CD4-positive, alpha-beta memory T cell (primary cell): ENCODE data around the gene FAM20C. TPM values are rescaled to one million over a fixed set of nuclear protein-coding genes. Genes with fewer than 3 reads are reported as not detected.

Experiments used
- CTCF ChIA-PET: fragments of 350-600 bp; sonication (Branson Sonifier 250); formaldehyde crosslinking; loops from one replicate; lab custom pipeline; 2021; ENCODE audit warnings: inconsistent platforms; ENCODE audit not compliant: partially characterized antibody; lab: Charles Lee
- POLR2A ChIA-PET: fragments of 350-600 bp; sonication (Branson Sonifier 250); formaldehyde crosslinking; loops from one replicate; lab custom pipeline; 2021; ENCODE audit not compliant: partially characterized antibody; lab: Charles Lee
- DNase-seq, 5 donors: peaks; one replicate each; pipeline versions ENCODE4 v3.0.0 to v3.0.0-alpha.2; 2020 to 2022; ENCODE audit warnings: mixed read lengths in 1 of 5
- H3K27ac ChIP-seq: one replicate; pipeline ENCODE4 v1.7.0; 2013; ENCODE audit warnings: low read depth, low read length
- H3K27me3 ChIP-seq: 2 replicates; pipeline ENCODE4 v1.7.0; 2013; ENCODE audit warnings: mild to moderate bottlenecking, low read length, moderate library complexity; ENCODE audit not compliant: insufficient read depth
- H3K36me3 ChIP-seq: 2 replicates; pipeline ENCODE4 v1.7.0; 2013; ENCODE audit warnings: mild to moderate bottlenecking, low read length, moderate library complexity; ENCODE audit not compliant: insufficient read depth
- H3K4me1 ChIP-seq: 2 replicates; pipeline ENCODE4 v1.7.0; 2013; ENCODE audit warnings: mild to moderate bottlenecking, low read length, moderate library complexity; ENCODE audit not compliant: insufficient read depth
- H3K4me3 ChIP-seq, 2 donors: one replicate each; pipeline ENCODE4 v1.7.0; 2013; ENCODE audit warnings: low read length in 2 of 2, mild to moderate bottlenecking in 1 of 2
- H3K9me3 ChIP-seq, 2 donors: one replicate each; pipeline ENCODE4 v1.7.0; 2013; ENCODE audit warnings: low read length in 2 of 2, control low read depth in 1 of 2; ENCODE audit not compliant: control insufficient read depth in 1 of 2
- H3K27ac Mint-ChIP-seq, 7 donors: one replicate each; pipeline ENCODE4 v1.8.0; 2020 to 2021; ENCODE audit warnings: mixed read lengths in 7 of 7, mild to moderate bottlenecking in 6 of 7, inconsistent platforms in 3 of 7, moderate library complexity in 3 of 7
- H3K27me3 Mint-ChIP-seq, 2 donors: one replicate each; pipeline ENCODE4 v1.8.0; 2020 to 2021; ENCODE audit warnings: mixed read lengths in 2 of 2
- H3K36me3 Mint-ChIP-seq, 2 donors: one replicate each; pipeline ENCODE4 v1.8.0; 2020 to 2021; ENCODE audit warnings: mixed read lengths in 2 of 2, inconsistent platforms in 1 of 2, mild to moderate bottlenecking in 1 of 2
- H3K4me1 Mint-ChIP-seq, 4 donors: one replicate each; pipeline ENCODE4 v1.8.0; 2020 to 2021; ENCODE audit warnings: mixed read lengths in 4 of 4, mild to moderate bottlenecking in 1 of 4
- H3K4me3 Mint-ChIP-seq, 8 donors: one replicate each; pipeline ENCODE4 v1.8.0; 2020 to 2021; ENCODE audit warnings: mixed read lengths in 8 of 8, mild to moderate bottlenecking in 7 of 8, moderate library complexity in 6 of 8, inconsistent platforms in 3 of 8
- H3K9me3 Mint-ChIP-seq, 8 donors: one replicate each; pipeline ENCODE4 v1.8.0; 2020 to 2021; ENCODE audit warnings: mixed read lengths in 8 of 8, mild to moderate bottlenecking in 5 of 8, inconsistent platforms in 3 of 8, moderate library complexity in 1 of 8
- intact Hi-C: fragments of 100-400 bp; cut with micrococcal nuclease; formaldehyde crosslinking; loops from one replicate; pipeline ENCODE4 v1.15.1; 2023
- polyA plus RNA-seq, 2 donors: library from polyadenylated mRNA; unstranded; fragments of 300-500 nt; fragmentation: Illumina TruSeq; gene quantifications; one replicate each; pipeline ENCODE4 v1.2.3, GENCODE V29; 2021
- total RNA-seq, 2 experiments: library from RNA; stranded (reverse); gene quantifications; one replicate each; pipeline ENCODE4 v1.2.3, GENCODE V29; 2021

Gene FAM20C
- total and polyA plus RNA-seq, 4 experiments from 2014 or later, result 4.7 to 7.8 TPM; not detected in 2

- no peak overlapping the region for H3K27ac Mint-ChIP-seq
- no peaks in the 10 kb centered on the region for H3K4me1 ChIP-seq
- intact Hi-C loops, result no loop called here
- H3K9me3 Mint-ChIP-seq, result no peaks in the 10 kb centered on the region
- H3K4me3 ChIP-seq, result no peak overlapping the region
- DNase-seq, result no peak
- H3K27ac ChIP-seq, result no peak overlapping the region
- H3K36me3 Mint-ChIP-seq, result no peaks in the 10 kb centered on the region
- H3K27me3 ChIP-seq, result no peaks in the 10 kb centered on the region
- ChIA-PET POLR2A (no interaction called here), CTCF (no interaction called here)
- no peaks in the 10 kb centered on the region for H3K9me3 ChIP-seq
- H3K4me3 Mint-ChIP-seq, result no peak overlapping the region
- peaks cover 0 to 2% (median 0%) of the 10 kb centered on the region in 4 donors for H3K4me1 Mint-ChIP-seq
- no peaks in the 10 kb centered on the region for H3K36me3 ChIP-seq
- H3K27me3 Mint-ChIP-seq, result peaks cover 0 to 3% of the 10 kb centered on the region in 2 donors
Measured at GRCh38 chr7:256461-256940, 64.1 kb downstream of the FAM20C start.

- Histone ChIP-seq H3K4me3 (no peak overlapping the region), H3K27me3 (no peaks in the 10 kb centered on the region), H3K27ac (no peak overlapping the region), H3K36me3 (no peaks in the 10 kb centered on the region), H3K4me1 (no peaks in the 10 kb centered on the region), H3K9me3 (no peaks in the 10 kb centered on the region)
- H3K4me1 Mint-ChIP-seq, result peaks cover 0 to 3% (median 0%) of the 10 kb centered on the region in 4 donors
- ChIA-PET CTCF (no interaction called here), POLR2A (no interaction called here)
- H3K27ac Mint-ChIP-seq, result no peak overlapping the region
- no peaks in the 10 kb centered on the region for H3K36me3 Mint-ChIP-seq
- no peak overlapping the region for H3K4me3 Mint-ChIP-seq
- peaks cover 0 to 4% (median 0%) of the 10 kb centered on the region in 8 donors for H3K9me3 Mint-ChIP-seq
- intact Hi-C loops, result no loop called here
- H3K27me3 Mint-ChIP-seq, result peaks cover 0 to 3% of the 10 kb centered on the region in 2 donors
- no peak for DNase-seq
Measured at GRCh38 chr7:256981-257646, 64.7 kb downstream of the FAM20C start.

- no peak overlapping the region for H3K27ac Mint-ChIP-seq
- H3K9me3 ChIP-seq, result no peaks in the 10 kb centered on the region
- no peaks in the 10 kb centered on the region for H3K36me3 Mint-ChIP-seq
- peaks cover 0 to 3% of the 10 kb centered on the region in 2 donors for H3K27me3 Mint-ChIP-seq
- no peaks in the 10 kb centered on the region for H3K27me3 ChIP-seq
- no peak overlapping the region for H3K27ac ChIP-seq
- no peaks in the 10 kb centered on the region for H3K4me1 ChIP-seq
- peaks cover 0 to 7% (median 3%) of the 10 kb centered on the region in 4 donors for H3K4me1 Mint-ChIP-seq
- no peak for DNase-seq
- ChIA-PET CTCF (no interaction called here), POLR2A (no interaction called here)
- H3K4me3 ChIP-seq, result no peak overlapping the region
- no peak overlapping the region for H3K4me3 Mint-ChIP-seq
- intact Hi-C loops, result no loop called here
- H3K36me3 ChIP-seq, result no peaks in the 10 kb centered on the region
- H3K9me3 Mint-ChIP-seq, result peaks cover 0 to 9% (median 2%) of the 10 kb centered on the region in 8 donors
Measured at GRCh38 chr7:257647-257992, 65.2 kb downstream of the FAM20C start.

GRCh38 chr7:258476-259190, 66.3 kb downstream of the FAM20C start:
- Mint-ChIP-seq H3K4me1 (peaks cover 0 to 7% (median 3%) of the 10 kb centered on the region in 4 donors), H3K4me3 (no peak overlapping the region), H3K27me3 (peaks cover 0 to 3% of the 10 kb centered on the region in 2 donors), H3K36me3 (no peaks in the 10 kb centered on the region), H3K9me3 (peaks cover 0 to 11% (median 2%) of the 10 kb centered on the region in 8 donors), H3K27ac (no peak overlapping the region)
- DNase-seq, result no peak
- no peak overlapping the region for H3K4me3 ChIP-seq
- ChIA-PET POLR2A (no interaction called here), CTCF (no interaction called here)
- H3K27me3 ChIP-seq, result no peaks in the 10 kb centered on the region
- H3K9me3 ChIP-seq, result no peaks in the 10 kb centered on the region
- intact Hi-C loops, result no loop called here
- no peaks in the 10 kb centered on the region for H3K4me1 ChIP-seq
- no peak overlapping the region for H3K27ac ChIP-seq
- no peaks in the 10 kb centered on the region for H3K36me3 ChIP-seq

- Histone ChIP-seq H3K9me3 (no peaks in the 10 kb centered on the region), H3K27me3 (no peaks in the 10 kb centered on the region), H3K36me3 (no peaks in the 10 kb centered on the region), H3K4me1 (no peaks in the 10 kb centered on the region), H3K27ac (no peak overlapping the region), H3K4me3 (no peak overlapping the region)
- peaks cover 0 to 7% (median 3%) of the 10 kb centered on the region in 4 donors for H3K4me1 Mint-ChIP-seq
- peaks cover 0 to 3% of the 10 kb centered on the region in 2 donors for H3K27me3 Mint-ChIP-seq
- intact Hi-C loops, result no loop called here
- H3K9me3 Mint-ChIP-seq, result peaks cover 0 to 11% (median 2%) of the 10 kb centered on the region in 8 donors
- DNase-seq, result no peak
- ChIA-PET CTCF (no interaction called here), POLR2A (no interaction called here)
- H3K27ac Mint-ChIP-seq, result no peak overlapping the region
- H3K36me3 Mint-ChIP-seq, result no peaks in the 10 kb centered on the region
- peak overlapping the region in 1 of 8 donors; percentile 21 for H3K4me3 Mint-ChIP-seq
Measured at GRCh38 chr7:259191-259505, 66.8 kb downstream of the FAM20C start.

GRCh38 chr7:259751-260405, 67.5 kb downstream of the FAM20C start:
- H3K27ac ChIP-seq, result no peak overlapping the region
- peaks cover 0 to 7% (median 4%) of the 10 kb centered on the region in 4 donors for H3K4me1 Mint-ChIP-seq
- DNase-seq, result no peak
- no peaks in the 10 kb centered on the region for H3K9me3 ChIP-seq
- peaks cover 0 to 11% (median 2%) of the 10 kb centered on the region in 8 donors for H3K9me3 Mint-ChIP-seq
- POLR2A ChIA-PET, result no interaction called here
- no peaks in the 10 kb centered on the region for H3K36me3 ChIP-seq
- H3K4me3 Mint-ChIP-seq, result no peak overlapping the region
- CTCF ChIA-PET, result no interaction called here
- H3K4me1 ChIP-seq, result no peaks in the 10 kb centered on the region
- no peaks in the 10 kb centered on the region for H3K27me3 ChIP-seq
- H3K27me3 Mint-ChIP-seq, result peaks cover 0 to 3% of the 10 kb centered on the region in 2 donors
- no peaks in the 10 kb centered on the region for H3K36me3 Mint-ChIP-seq
- no peak overlapping the region for H3K27ac Mint-ChIP-seq
- no peak overlapping the region for H3K4me3 ChIP-seq
- intact Hi-C loops, result no loop called here
